HL-60 (cell line): ENCODE results near the gene TRIML2.

Experiments
- DNase-seq, 2 experiments: peaks; one replicate each; pipeline ENCODE4 v3.0.0-alpha.2; 2010 to 2020; ENCODE audit warnings: low read depth in 1 of 2, low spot score in 1 of 2
- H3K27ac ChIP-seq: fragments of 250-450 bp; sonication (Bioruptor Pico); replicated peaks from 2 replicates; pipeline ENCODE4 v1.5.1; 2020; ENCODE audit warnings: mild to moderate bottlenecking, moderate library complexity
- H3K27me3 ChIP-seq: fragments of 250-450 bp; sonication (Bioruptor Pico); 2 replicates; pipeline ENCODE4 v1.5.1; 2021; ENCODE audit warnings: mild to moderate bottlenecking, moderate library complexity; ENCODE audit not compliant: insufficient read depth, poor library complexity, severe bottlenecking
- H3K4me3 ChIP-seq: replicated peaks from 2 replicates; pipeline ENCODE4 v1.5.1; 2011; ENCODE audit warnings: mild to moderate bottlenecking, control low read depth, low read length; ENCODE audit not compliant: insufficient read depth
- CTCF ChIP-seq: IDR thresholded peaks from one replicate; pipeline ENCODE4 v1.5.1; 2011; ENCODE audit warnings: low read length, control low read depth, inconsistent platforms; ENCODE audit not compliant: insufficient read depth
- GABPA ChIP-seq: IDR thresholded peaks from 2 replicates; pipeline ENCODE4 v1.6.1; 2012; ENCODE audit warnings: low read depth
- POLR2AphosphoS5 ChIP-seq: IDR thresholded peaks from 2 replicates; pipeline ENCODE4 v1.6.1; 2012; ENCODE audit warnings: low read depth
- REST ChIP-seq: IDR thresholded peaks from 2 replicates; pipeline ENCODE4 v1.6.1; 2012; ENCODE audit warnings: low read depth; ENCODE audit not compliant: insufficient replicate concordance
- SPI1 ChIP-seq: IDR thresholded peaks from 2 replicates; pipeline ENCODE4 v1.6.1; 2012; ENCODE audit warnings: low read depth, mild to moderate bottlenecking, borderline replicate concordance

TRIML2 gene

GRCh38 chr4:188110036-188110435 is 633 bp upstream of the TRIML2 start:
- DNase-seq, result no peak
- TF ChIP-seq GABPA (no peak), REST (no peak), POLR2AphosphoS5 (no peak), SPI1 (no peak), CTCF (no peak)
- Histone ChIP-seq H3K27ac (no peak overlapping the region), H3K27me3 (no peaks in the 10 kb centered on the region), H3K4me3 (no peak overlapping the region)

- Histone ChIP-seq H3K27me3 (no peaks in the 10 kb centered on the region), H3K27ac (no peak overlapping the region), H3K4me3 (no peak overlapping the region)
- DNase-seq, result no peak
- TF ChIP-seq SPI1 (no peak), REST (no peak), POLR2AphosphoS5 (no peak), GABPA (no peak), CTCF (no peak)
Observed at GRCh38 chr4:188107931-188108843, 1.2 kb downstream of the TRIML2 start.

- no peak overlapping the region for H3K27ac ChIP-seq
- no peak for DNase-seq
Observed at GRCh38 chr4:188106454-188106853, 2.9 kb downstream of the TRIML2 start.

More at GRCh38 chr4:188106454-188106853, 2.9 kb downstream of the TRIML2 start:
- TF ChIP-seq REST (no peak), POLR2AphosphoS5 (no peak)
- no peak overlapping the region for H3K4me3 ChIP-seq
- no peaks in the 10 kb centered on the region for H3K27me3 ChIP-seq
